KMS-11 (cell line): ENCODE results near the gene SMARCD3.

ENCODE experiments used
- H2AFZ ChIP-seq: fragments of 200-600 bp; sonication (generic); 2 replicates; pipeline ENCODE4 v1.6.1; 2016; ENCODE audit warnings: antibody characterized with exemption, mixed run types, low read depth
- H3K27ac ChIP-seq: fragments of 200-600 bp; sonication (generic); 2 replicates; pipeline ENCODE4 v1.6.1; 2016; ENCODE audit warnings: mild to moderate bottlenecking, mixed run types
- H3K27me3 ChIP-seq: fragments of 200-600 bp; sonication (generic); 2 replicates; pipeline ENCODE4 v1.6.1; 2017; ENCODE audit warnings: mild to moderate bottlenecking, low read depth, mixed run types, moderate library complexity; ENCODE audit not compliant: insufficient read depth
- H3K36me3 ChIP-seq: fragments of 200-600 bp; sonication (generic); 2 replicates; pipeline ENCODE4 v1.6.1; 2017; ENCODE audit warnings: mild to moderate bottlenecking, mixed run types; ENCODE audit not compliant: insufficient read depth
- H3K4me1 ChIP-seq: fragments of 200-600 bp; sonication (generic); 2 replicates; pipeline ENCODE4 v1.6.1; 2016; ENCODE audit warnings: mild to moderate bottlenecking, low read depth, mixed run types; ENCODE audit not compliant: poor library complexity, severe bottlenecking
- H3K4me2 ChIP-seq: fragments of 200-600 bp; sonication (generic); 2 replicates; pipeline ENCODE4 v1.7.0; 2016; ENCODE audit warnings: mild to moderate bottlenecking, mixed run types
- H3K4me3 ChIP-seq: fragments of 200-600 bp; sonication (generic); IDR thresholded peaks from 2 replicates; pipeline ENCODE4 v1.6.1; 2017; ENCODE audit warnings: low read depth, low read length, mixed read lengths; ENCODE audit not compliant: insufficient read depth
- H3K79me2 ChIP-seq: fragments of 200-600 bp; sonication (generic); 2 replicates; pipeline ENCODE4 v1.6.1; 2016; ENCODE audit warnings: low read depth, mixed run types; ENCODE audit not compliant: insufficient read depth
- H3K9ac ChIP-seq: fragments of 200-600 bp; sonication (generic); 2 replicates; pipeline ENCODE4 v1.6.1; 2016; ENCODE audit warnings: mild to moderate bottlenecking, mixed run types
- H4K20me1 ChIP-seq: fragments of 200-600 bp; sonication (generic); 2 replicates; pipeline ENCODE4 v1.6.1; 2016; ENCODE audit warnings: mild to moderate bottlenecking, mixed run types; ENCODE audit not compliant: insufficient read depth
- CTCF ChIP-seq: fragments of 200-600 bp; sonication (generic); conservative IDR thresholded peaks from 2 replicates; pipeline ENCODE4 v1.6.1; 2017; ENCODE audit warnings: low read depth, mild to moderate bottlenecking, antibody characterized with exemption, low read length, moderate library complexity, mixed read lengths

SMARCD3 gene

GRCh38 chr7:151277631-151278030 lies 29.1 kb upstream of the SMARCD3 start:
- peak overlapping the region; percentile 81 for H2AFZ ChIP-seq
- H3K9ac ChIP-seq = no peak overlapping the region
- H3K4me2 ChIP-seq = no peak overlapping the region; the same call in 1 of the 2 replicates
- H3K36me3 ChIP-seq = no peaks in the 10 kb centered on the region
- TF ChIP-seq CTCF = no peak
- H3K27me3 ChIP-seq = peaks cover 8% of the 10 kb centered on the region; the same call in 1 of the 2 replicates
- no peak overlapping the region for H3K4me3 ChIP-seq
- no peaks in the 10 kb centered on the region for H3K4me1 ChIP-seq
- no peaks in the 10 kb centered on the region for H3K79me2 ChIP-seq
- H3K27ac ChIP-seq = no peak overlapping the region
- H4K20me1 ChIP-seq = no peaks in the 10 kb centered on the region

GRCh38 chr7:151276666-151277590 lies 28.4 kb upstream of the SMARCD3 start:
- Histone ChIP-seq H3K27me3 (peaks cover 8% of the 10 kb centered on the region; the same call in 1 of the 2 replicates), H3K27ac (no peak overlapping the region), H3K4me2 (peak overlapping the region; percentile 37; the same call in 1 of the 2 replicates), H2AFZ (peak overlapping the region; percentile 81), H4K20me1 (no peaks in the 10 kb centered on the region), H3K9ac (no peak overlapping the region), H3K79me2 (no peaks in the 10 kb centered on the region), H3K4me3 (no peak overlapping the region), H3K36me3 (no peaks in the 10 kb centered on the region), H3K4me1 (no peaks in the 10 kb centered on the region)
- no peak for TF ChIP-seq CTCF

- Histone ChIP-seq H3K4me2 (peak overlapping the region; percentile 37; the same call in 1 of the 2 replicates), H3K4me3 (no peak overlapping the region), H3K9ac (no peak overlapping the region), H3K4me1 (no peaks in the 10 kb centered on the region), H3K27me3 (peaks cover 8% of the 10 kb centered on the region; the same call in 1 of the 2 replicates), H3K27ac (no peak overlapping the region), H3K36me3 (no peaks in the 10 kb centered on the region), H2AFZ (no peak overlapping the region), H4K20me1 (no peaks in the 10 kb centered on the region), H3K79me2 (no peaks in the 10 kb centered on the region)
- TF ChIP-seq CTCF = no peak
Measured at GRCh38 chr7:151275813-151276577, 27.5 kb upstream of the SMARCD3 start.

GRCh38 chr7:151274936-151275812 lies 26.7 kb upstream of the SMARCD3 start:
- H3K4me2 ChIP-seq = no peak overlapping the region
- H3K79me2 ChIP-seq = no peaks in the 10 kb centered on the region
- no peak overlapping the region for H3K9ac ChIP-seq
- no peaks in the 10 kb centered on the region for H3K36me3 ChIP-seq
- TF ChIP-seq CTCF = no peak
- no peak overlapping the region for H2AFZ ChIP-seq
- no peak overlapping the region for H3K4me3 ChIP-seq
- no peaks in the 10 kb centered on the region for H4K20me1 ChIP-seq
- H3K27ac ChIP-seq = no peak overlapping the region
- H3K27me3 ChIP-seq = peaks cover 8% of the 10 kb centered on the region; the same call in 1 of the 2 replicates
- no peaks in the 10 kb centered on the region for H3K4me1 ChIP-seq
